ENCODE results near the gene ZPR1. TPM values are rescaled to one million over a fixed set of nuclear protein-coding genes. Genes with fewer than 3 reads are reported as not detected.
"Not testable (repeated sequence)": the region's sequence is repeated elsewhere in the genome, so short reads cannot be mapped to it uniquely, and the experiment has no call there.

The ZPR1 gene
- total and polyA plus RNA-seq, 8 donors, result 10.8 to 35.5 (median 21.0) TPM

DNA sequence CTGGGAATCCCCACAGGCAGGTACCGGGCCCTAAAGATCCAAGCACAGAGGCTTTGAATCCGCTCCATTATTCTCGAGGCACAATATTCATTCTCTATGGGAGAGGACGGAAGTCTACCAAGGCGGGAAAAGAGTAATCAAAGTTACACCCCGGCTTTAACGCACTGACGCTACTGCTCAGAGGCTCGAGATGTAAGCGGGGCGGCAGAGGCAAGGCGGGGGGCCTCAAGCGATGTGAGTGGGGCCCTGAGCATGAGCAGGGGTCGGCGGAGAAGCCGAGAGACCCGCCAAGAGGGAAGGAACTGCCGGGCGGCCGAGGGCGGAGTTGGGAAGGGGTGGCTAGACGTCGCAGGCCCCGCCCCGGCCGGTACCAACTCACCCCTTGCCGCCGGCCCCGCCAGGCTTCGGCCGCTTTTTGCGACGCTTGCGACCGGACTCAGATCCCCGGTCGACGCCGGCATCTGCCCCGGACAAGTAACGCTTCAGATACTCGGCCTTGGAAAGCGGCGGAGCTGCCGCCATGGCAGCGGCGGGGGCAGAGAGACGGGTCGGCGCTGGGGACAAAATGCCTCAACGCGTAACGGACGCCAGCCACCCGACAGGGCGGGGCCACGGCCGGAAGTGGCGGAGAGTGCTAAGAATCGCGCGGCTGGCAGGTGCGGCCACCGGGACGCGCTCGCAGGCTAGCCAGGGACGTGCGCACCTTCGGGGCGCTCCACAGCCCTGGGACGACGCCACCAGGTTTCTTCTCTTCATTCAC is 15.2 kb downstream of the ZPR1 start, which contains the start of gene BUD13:
BUD13 (minus strand) TSS at position 545 of the 760 bp plus-strand sequence; CDS start at position 522, 23 bp downstream.
- Histone ChIP-seq H3K27me3 (no peaks in the 10 kb centered on the region), H3K36me3 (peaks cover 0 to 7% (median 0%) of the 10 kb centered on the region in 3 donors), H3K4me1 (peaks cover 0 to 16% (median 16%) of the 10 kb centered on the region in 3 donors), H3K9me3 (no peaks in the 10 kb centered on the region), H3K4me3 (peak within 1 kb of the TSS; percentile 51 to 96 (median 59)), H3K27ac (peak within 1 kb of the TSS; percentile 51 to 88 (median 68))
- 0% methylated on average over 68 to 73 of the region's 73 CpGs for WGBS, 2 donors
- no peak for FAIRE-seq
- intact Hi-C loops (cut with DNase I), result no loop called here
- ATAC-seq, result peak; percentile 94 to 98 (median 96)
- DNase-seq, result peak; percentile 89 to 98 (median 92)
- TF ChIP-seq CTCF (IDR thresholded peaks at IDR 0.05), result no peak

DNA sequence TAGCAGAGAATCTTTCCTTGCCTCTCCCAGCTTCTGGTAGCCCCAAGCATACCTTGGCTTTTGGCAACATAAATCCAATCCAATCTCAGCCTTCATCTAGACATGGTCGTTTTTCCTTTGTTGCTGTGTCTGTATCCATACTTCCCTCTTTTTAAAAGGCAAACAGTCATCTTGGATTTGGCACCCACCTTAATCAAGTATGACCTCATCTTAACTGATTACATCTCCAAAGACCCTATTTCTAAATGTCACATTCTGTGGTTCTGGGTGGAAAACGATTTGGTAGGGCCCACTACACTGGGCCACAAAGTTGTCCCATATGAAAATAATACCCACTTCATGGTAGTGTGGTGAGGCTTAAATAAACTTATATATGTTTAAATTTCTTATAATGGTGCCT is 15.9 kb downstream of the ZPR1 start:
- H3K9me3 ChIP-seq, result no peaks in the 10 kb centered on the region
- no peak for ATAC-seq
- intact Hi-C loops (cut with DNase I), result no loop called here
- peaks cover 0 to 16% (median 16%) of the 10 kb centered on the region in 3 donors for H3K4me1 ChIP-seq
- WGBS, 2 donors, result 3% methylated on average over 2 of the region's 2 CpGs
- H3K27ac ChIP-seq, result peak overlapping the region in 2 of 4 donors; percentile 77 to 88
- no peak for DNase-seq
- H3K27me3 ChIP-seq, result no peaks in the 10 kb centered on the region
- peaks cover 0 to under 1% (median 0%) of the 10 kb centered on the region in 3 donors for H3K36me3 ChIP-seq
- H3K4me3 ChIP-seq, result peak overlapping the region; percentile 51 to 96 (median 59)
- FAIRE-seq, result no peak
- no peak for TF ChIP-seq CTCF (IDR thresholded peaks at IDR 0.05)

DNA sequence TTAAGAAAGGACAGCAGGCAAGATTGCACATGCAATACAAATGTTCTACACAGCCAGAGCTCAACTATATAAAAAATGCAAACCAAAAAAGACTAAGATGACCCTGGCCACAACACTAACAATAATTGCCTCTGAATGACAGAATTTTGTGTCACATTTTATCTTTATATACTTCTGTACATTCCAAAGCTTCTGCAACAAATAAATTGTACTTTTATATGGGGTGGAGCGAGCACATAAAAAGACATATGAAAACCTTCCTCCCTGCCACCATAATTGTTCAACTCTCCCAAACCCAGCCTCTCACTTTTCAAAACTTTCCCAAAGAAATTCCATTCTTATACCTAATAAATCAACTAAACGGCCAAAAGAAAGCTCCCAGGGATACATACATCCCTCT is 25.7 kb downstream of the ZPR1 start:
- H3K4me3 ChIP-seq, result no peak overlapping the region
- H3K9me3 ChIP-seq, result no peaks in the 10 kb centered on the region
- no peaks in the 10 kb centered on the region for H3K27me3 ChIP-seq
- no peak for TF ChIP-seq CTCF (IDR thresholded peaks at IDR 0.05)
- FAIRE-seq (no peak), DNase-seq (no peak), ATAC-seq (no peak)
- 79 to 82% methylated on average over 2 of the region's 2 CpGs for WGBS, 2 donors
- intact Hi-C loops (cut with DNase I), result no loop called here
- H3K36me3 ChIP-seq, result peaks cover 0 to 38% (median 6%) of the 10 kb centered on the region in 3 donors
- no peak overlapping the region for H3K27ac ChIP-seq
- H3K4me1 ChIP-seq, result no peaks in the 10 kb centered on the region

DNA sequence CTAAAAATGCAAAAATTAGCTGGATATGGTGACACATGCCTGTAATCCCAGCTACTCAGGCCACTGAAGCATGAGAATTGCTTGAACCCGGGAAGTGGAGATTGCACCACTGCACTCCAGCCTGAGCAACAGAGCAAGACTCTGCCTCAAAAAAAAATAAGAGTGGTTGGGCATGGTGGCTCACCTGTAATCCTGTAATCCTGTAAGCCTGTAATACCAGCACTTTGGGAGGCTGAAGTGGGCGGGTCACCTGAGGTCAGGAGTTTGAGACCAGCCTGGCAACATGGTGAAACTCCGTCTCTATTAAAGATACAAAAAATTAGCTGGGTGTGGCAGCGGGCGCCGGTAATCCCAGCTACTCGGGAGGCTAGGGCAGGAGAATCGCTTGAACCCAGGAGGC is 31.8 kb downstream of the ZPR1 start:
- FAIRE-seq; H3K27ac ChIP-seq; ATAC-seq; H3K4me3 ChIP-seq; DNase-seq; H3K27me3 ChIP-seq; H3K4me1 ChIP-seq; intact Hi-C loops (cut with DNase I); H3K9me3 ChIP-seq: not testable (repeated sequence)
- H3K36me3 ChIP-seq, result peaks cover 0 to 44% (median 12%) of the 10 kb centered on the region in 3 donors
- WGBS, 2 donors, result 89 to 97% methylated on average over 8 of the region's 8 CpGs

DNA sequence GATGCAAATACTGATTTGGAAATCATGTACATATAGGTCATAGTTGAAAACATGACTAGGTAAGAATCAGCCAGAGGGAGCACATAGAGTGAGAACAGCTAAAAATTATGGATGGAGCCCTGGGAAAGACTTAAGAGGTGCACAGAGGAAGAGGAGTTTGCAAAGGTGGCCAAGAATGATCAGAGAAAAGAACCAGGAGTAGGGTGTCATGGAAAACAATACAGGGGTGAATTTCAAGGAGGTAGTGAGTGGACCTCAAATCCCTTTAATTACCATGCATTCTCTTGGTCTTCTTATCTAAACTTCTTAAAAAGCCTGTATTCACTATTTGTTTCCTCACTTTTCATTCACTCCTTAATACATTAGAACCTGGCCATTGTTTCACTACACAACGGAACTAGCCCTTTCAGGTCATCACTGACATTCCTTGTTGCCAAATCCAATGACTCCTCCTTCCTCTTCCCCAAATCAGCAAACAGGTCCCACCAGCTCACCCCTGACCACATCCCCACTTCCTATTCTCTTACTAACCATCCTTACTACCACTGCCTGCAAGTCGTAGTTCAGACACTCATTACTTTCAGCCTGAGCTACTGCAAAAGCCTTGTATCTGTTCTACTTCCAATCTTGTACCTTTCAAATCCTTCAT is 37.6 kb downstream of the ZPR1 start:
- no peaks in the 10 kb centered on the region for H3K27me3 ChIP-seq
- intact Hi-C loops (cut with DNase I), result no loop called here
- no peaks in the 10 kb centered on the region for H3K4me1 ChIP-seq
- no peak overlapping the region for H3K4me3 ChIP-seq
- no peak for TF ChIP-seq CTCF (IDR thresholded peaks at IDR 0.05)
- FAIRE-seq (no peak), DNase-seq (no peak), ATAC-seq (no peak)
- no peaks in the 10 kb centered on the region for H3K9me3 ChIP-seq
- peaks cover 0 to 32% (median 12%) of the 10 kb centered on the region in 3 donors for H3K36me3 ChIP-seq
- 91 to 93% methylated on average over 2 of the region's 2 CpGs for WGBS, 2 donors
- H3K27ac ChIP-seq, result no peak overlapping the region

Data from pancreas (tissue), 10 donors.